ENCODE data around the gene PKNOX2.

PKNOX2 gene

GRCh38 chr11:125350206-125351032, 185.9 kb downstream of the PKNOX2 start:
- Histone ChIP-seq H2AFZ (ENCODE audit: low read depth) (no peak overlapping the region), H3K4me2 (no peak overlapping the region), H3K36me3 (ENCODE audit: insufficient read depth) (no peaks in the 10 kb centered on the region), H3K27ac (no peak overlapping the region), H4K20me1 (ENCODE audit: insufficient read depth) (no peaks in the 10 kb centered on the region), H3K79me2 (ENCODE audit: insufficient read depth, low read depth) (no peaks in the 10 kb centered on the region), H3K4me1 (ENCODE audit: low read depth, poor library complexity, severe bottlenecking) (no peaks in the 10 kb centered on the region), H3K9ac (no peak overlapping the region), H3K4me3 (IDR thresholded peaks at IDR 0.05; ENCODE audit: insufficient read depth, low read depth, low read length) (no peak overlapping the region), H3K27me3 (ENCODE audit: insufficient read depth, low read depth) (no peaks in the 10 kb centered on the region)
- no peak for TF ChIP-seq CTCF (conservative IDR thresholded peaks at IDR 0.05; ENCODE audit: low read depth, low read length)

DNA sequence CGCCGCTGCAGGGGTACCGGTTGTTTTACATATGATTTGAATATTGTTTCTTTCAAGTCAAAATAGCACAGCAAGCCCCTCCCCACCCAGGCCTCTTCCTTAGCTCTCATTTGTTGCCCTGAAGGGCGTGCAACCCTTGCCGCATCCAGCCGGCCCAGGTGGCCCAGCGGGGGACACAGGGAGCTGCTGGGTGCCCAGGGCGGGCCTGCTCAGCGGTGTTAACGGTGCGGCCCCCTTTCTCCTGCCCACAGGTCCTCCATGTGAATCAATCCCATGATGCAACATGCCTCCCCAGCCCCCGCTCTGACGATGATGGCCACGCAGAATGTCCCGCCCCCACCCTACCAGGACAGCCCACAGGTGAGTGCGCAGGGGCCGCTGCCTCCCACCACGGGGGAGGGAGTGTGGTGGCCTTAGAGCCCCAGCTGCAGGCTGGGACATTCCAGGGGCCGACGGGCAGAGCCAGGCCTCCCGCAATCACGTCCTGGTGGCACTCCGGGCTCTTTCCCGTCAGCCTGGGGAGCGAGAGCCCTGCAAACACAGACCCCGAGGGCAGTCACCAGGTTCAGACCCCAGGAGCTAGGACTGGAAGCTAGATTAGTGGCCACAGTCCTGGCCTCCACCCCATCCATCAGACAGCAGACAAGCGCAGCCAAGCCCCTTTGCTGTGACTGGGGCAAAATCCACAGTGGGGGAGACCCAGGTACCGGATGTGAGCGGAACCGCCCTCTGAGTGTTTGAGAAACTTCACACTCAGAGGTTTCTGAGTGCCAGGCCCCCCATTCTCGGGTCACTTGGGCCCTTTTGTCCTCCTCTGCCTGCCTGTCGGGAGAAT, 186.7 kb downstream of the PKNOX2 start:
- H3K27ac ChIP-seq = no peak overlapping the region
- H3K27me3 ChIP-seq (ENCODE audit: insufficient read depth, low read depth) = no peaks in the 10 kb centered on the region
- H3K36me3 ChIP-seq (ENCODE audit: insufficient read depth) = no peaks in the 10 kb centered on the region
- H3K79me2 ChIP-seq (ENCODE audit: insufficient read depth, low read depth) = no peaks in the 10 kb centered on the region
- H3K9ac ChIP-seq = no peak overlapping the region
- no peaks in the 10 kb centered on the region for H3K4me1 ChIP-seq (ENCODE audit: low read depth, poor library complexity, severe bottlenecking)
- no peak for TF ChIP-seq CTCF (conservative IDR thresholded peaks at IDR 0.05; ENCODE audit: low read depth, low read length)
- H3K4me3 ChIP-seq (IDR thresholded peaks at IDR 0.05; ENCODE audit: insufficient read depth, low read depth, low read length) = no peak overlapping the region
- H2AFZ ChIP-seq (ENCODE audit: low read depth) = no peak overlapping the region
- H3K4me2 ChIP-seq = no peak overlapping the region
- H4K20me1 ChIP-seq (ENCODE audit: insufficient read depth) = no peaks in the 10 kb centered on the region

- Histone ChIP-seq H2AFZ (ENCODE audit: low read depth) (no peak overlapping the region), H4K20me1 (ENCODE audit: insufficient read depth) (no peaks in the 10 kb centered on the region), H3K27ac (no peak overlapping the region), H3K4me2 (no peak overlapping the region), H3K36me3 (ENCODE audit: insufficient read depth) (no peaks in the 10 kb centered on the region), H3K9ac (no peak overlapping the region), H3K4me1 (ENCODE audit: low read depth, poor library complexity, severe bottlenecking) (no peaks in the 10 kb centered on the region), H3K4me3 (IDR thresholded peaks at IDR 0.05; ENCODE audit: insufficient read depth, low read depth, low read length) (no peak overlapping the region), H3K27me3 (ENCODE audit: insufficient read depth, low read depth) (no peaks in the 10 kb centered on the region), H3K79me2 (ENCODE audit: insufficient read depth, low read depth) (no peaks in the 10 kb centered on the region)
- TF ChIP-seq CTCF (conservative IDR thresholded peaks at IDR 0.05; ENCODE audit: low read depth, low read length) = no peak
Measured at GRCh38 chr11:125351868-125352250, 187.3 kb downstream of the PKNOX2 start.

DNA sequence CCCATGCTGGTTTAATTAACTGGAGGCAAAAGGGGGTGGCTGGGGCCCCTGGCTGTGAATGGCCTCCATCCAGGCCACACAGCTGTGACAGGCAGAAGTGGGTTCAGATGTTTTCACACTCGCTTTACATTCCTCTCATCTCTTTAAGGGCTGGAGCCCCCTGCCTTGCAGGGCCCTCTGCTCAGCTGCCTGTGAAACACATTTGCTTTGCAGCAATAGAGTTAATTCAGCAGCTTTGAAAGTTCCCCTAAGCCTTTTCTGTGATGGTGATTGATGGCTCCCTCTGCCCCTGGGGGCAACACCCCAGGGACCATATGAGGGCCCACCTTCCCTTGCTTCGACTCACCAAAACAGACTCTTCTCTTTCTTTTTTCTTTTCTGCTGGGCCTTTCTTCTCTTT, 192.2 kb downstream of the PKNOX2 start:
- Histone ChIP-seq H3K36me3 (ENCODE audit: insufficient read depth) (no peaks in the 10 kb centered on the region), H4K20me1 (ENCODE audit: insufficient read depth) (no peaks in the 10 kb centered on the region), H3K79me2 (ENCODE audit: insufficient read depth, low read depth) (no peaks in the 10 kb centered on the region), H2AFZ (ENCODE audit: low read depth) (no peak overlapping the region), H3K27ac (no peak overlapping the region), H3K4me1 (ENCODE audit: low read depth, poor library complexity, severe bottlenecking) (no peaks in the 10 kb centered on the region), H3K9ac (no peak overlapping the region), H3K4me2 (no peak overlapping the region), H3K4me3 (IDR thresholded peaks at IDR 0.05; ENCODE audit: insufficient read depth, low read depth, low read length) (no peak overlapping the region), H3K27me3 (ENCODE audit: insufficient read depth, low read depth) (no peaks in the 10 kb centered on the region)
- TF ChIP-seq CTCF (conservative IDR thresholded peaks at IDR 0.05; ENCODE audit: low read depth, low read length) = no peak
